K562 (cell line): ENCODE data around the gene KIF21A. TPM values are rescaled to one million over a fixed set of nuclear protein-coding genes. Genes with fewer than 3 reads are reported as not detected.

Experiments used
- ATAC-seq: fragments of 200-7000 bp; cut with Tn5 transposase; 3 replicates; pipeline ENCODE4 v1.9.1; 2020; ENCODE audit warnings: moderate library complexity
- BruUV-seq: library from RNA; stranded (reverse); fragments of 400-500 nt; replicated peaks from 2 replicates; lab custom pipeline; 2021; lab: Mats Ljungman, UMichigan
- CTCF ChIA-PET: fragments of 300-600 bp; formaldehyde crosslinking; extraction: SDS; loops from one replicate; lab custom pipeline; 2021; ENCODE audit warnings: low intra/inter-chr PET ratio; lab: Yijun Ruan, JAX
- POLR2A ChIA-PET: fragments of 300-600, 350-650 bp; sonication (Branson Sonifier 250); formaldehyde crosslinking; extraction: SDS; loops from one replicate; lab custom pipeline; 2021; ENCODE audit warnings: antibody characterized with exemption, inconsistent platforms; lab: Yijun Ruan, JAX
- DNase-seq, 4 experiments: peaks; one replicate each; pipeline versions ENCODE4 v3.0.0 to v3.0.0-alpha.2; 2011 to 2018; ENCODE audit warnings: low spot score in 3 of 4, mixed read lengths in 3 of 4; ENCODE audit errors: extremely low read depth in 1 of 4
- FAIRE-seq: peaks from 2 replicates; lab custom pipeline; 2011; peaks lifted over from hg19 to GRCh38; lab: Jason Lieb, UNC
- H2AFZ ChIP-seq: 2 replicates; pipeline ENCODE4 v1.6.0; 2011; ENCODE audit warnings: low read depth, low read length, control low read depth, inconsistent platforms
- H3K27ac ChIP-seq: fragments of 200-600 bp; 3 replicates; pipeline ENCODE4 v1.8.0; 2011; ENCODE audit warnings: low read depth, mild to moderate bottlenecking, control low read depth, inconsistent platforms, low read length, moderate library complexity, mixed read lengths; ENCODE audit errors: extremely low read depth
- H3K27me3 ChIP-seq, 2 experiments: fragments of 300-600 bp in 1 of 2; 2 replicates in 1 of 2; 3 replicates in 1 of 2; pipeline versions ENCODE4 v1.6.0 to v1.8.0; 2011; ENCODE audit warnings: inconsistent platforms in 2 of 2, low read length in 2 of 2, mild to moderate bottlenecking in 1 of 2, mixed read lengths in 1 of 2, moderate library complexity in 1 of 2; ENCODE audit not compliant: control insufficient read depth in 2 of 2, insufficient read depth in 2 of 2
- H3K36me3 ChIP-seq: fragments of 300-600 bp; 3 replicates; pipeline ENCODE4 v1.8.0; 2011; ENCODE audit warnings: mild to moderate bottlenecking, low read length, inconsistent platforms; ENCODE audit not compliant: control insufficient read depth, insufficient read depth
- H3K4me1 ChIP-seq, 2 experiments: fragments of 200-600 bp in 1 of 2; replicated peaks in 1 of 2; 2 replicates in 1 of 2; 3 replicates in 1 of 2; pipeline versions ENCODE4 v1.5.1 to v1.8.0; 2011; ENCODE audit warnings: inconsistent platforms in 2 of 2, low read length in 2 of 2, mild to moderate bottlenecking in 1 of 2, mixed read lengths in 1 of 2, moderate library complexity in 1 of 2; ENCODE audit not compliant: control insufficient read depth in 2 of 2, insufficient read depth in 2 of 2
- H3K4me2 ChIP-seq: 2 replicates; pipeline ENCODE4 v1.6.1; 2011; ENCODE audit warnings: low read length, control low read depth, inconsistent platforms, mixed read lengths; ENCODE audit not compliant: insufficient read depth
- H3K4me3 ChIP-seq: fragments of 200-600 bp; sonication (generic), shearing (Covaris generic); 2 replicates; pipeline ENCODE4 v1.5.1; 2016; ENCODE audit warnings: control low read depth, inconsistent platforms
- H3K79me2 ChIP-seq: fragments of 200-600 bp; 3 replicates; pipeline ENCODE4 v1.8.0; 2011; ENCODE audit warnings: low read length, inconsistent platforms; ENCODE audit not compliant: control insufficient read depth, insufficient read depth
- H3K9ac ChIP-seq, 2 experiments: 2 replicates each; pipeline versions ENCODE4 v1.6.0 to v1.6.1; 2011; ENCODE audit warnings: low read depth in 2 of 2, low read length in 2 of 2, control low read depth in 1 of 2, inconsistent platforms in 1 of 2, mild to moderate bottlenecking in 1 of 2, mixed read lengths in 1 of 2; ENCODE audit not compliant: insufficient read depth in 1 of 2
- H3K9me1 ChIP-seq: one replicate; pipeline ENCODE4 v1.6.0; 2011; ENCODE audit warnings: inconsistent platforms, mild to moderate bottlenecking, low read length, moderate library complexity; ENCODE audit not compliant: control insufficient read depth, insufficient read depth
- H3K9me3 ChIP-seq: replicated peaks from 2 replicates; pipeline ENCODE4 v1.5.1; 2011; ENCODE audit warnings: low read depth, low read length, inconsistent platforms; ENCODE audit not compliant: control insufficient read depth, insufficient read depth
- H4K20me1 ChIP-seq: replicated peaks from 2 replicates; pipeline ENCODE4 v1.6.1; 2011; ENCODE audit warnings: low read length, inconsistent platforms, mixed read lengths; ENCODE audit not compliant: control insufficient read depth, insufficient read depth
- HCFC1 ChIP-seq: IDR thresholded peaks from 2 replicates; pipeline ENCODE4 v1.6.1; 2012; ENCODE audit warnings: low read depth, low read length, improper control_type of control experiment
- POLR2AphosphoS5 ChIP-seq: IDR thresholded peaks from 2 replicates; pipeline ENCODE4 v1.6.1; 2011; ENCODE audit warnings: mild to moderate bottlenecking, low read depth, low read length, moderate library complexity; ENCODE audit not compliant: control insufficient read depth, insufficient read depth
- RAD21 ChIP-seq, 2 experiments: fragments of 250-450 bp in 1 of 2; fragments of 450-650 bp in 1 of 2; sonication (Bioruptor Pico) in 1 of 2; formaldehyde crosslinking in 1 of 2; IDR thresholded peaks in 1 of 2; conservative IDR thresholded peaks in 1 of 2; 2 replicates each; pipeline versions ENCODE4 v1.4.0 to v1.8.0; 2020 to 2022; ENCODE audit warnings: mild to moderate bottlenecking in 2 of 2, moderate library complexity in 1 of 2
- SAFB ChIP-seq: fragments of 200-400 bp; formaldehyde crosslinking; IDR thresholded peaks from 2 replicates; pipeline ENCODE4 v1.6.1; 2017; ENCODE audit warnings: low read depth, low read length, borderline replicate concordance
- TEAD1 ChIP-seq, 2 experiments: fragments of 450-650 bp in 1 of 2; sonication (generic) in 1 of 2; formaldehyde crosslinking; IDR thresholded peaks; 2 replicates each; pipeline versions ENCODE4 v1.4.0 to v1.8.0; 2020 to 2022; ENCODE audit warnings: mild to moderate bottlenecking in 2 of 2, missing genetic modification reagents in 1 of 2
- ZNF717 ChIP-seq: fragments of 250-450 bp; sonication (Bioruptor Pico); IDR thresholded peaks from 2 replicates; pipeline ENCODE4 v1.5.0; 2021
- WGBS: fragments of 100-300 bp; shearing (Covaris generic); methylation state at CpG from one replicate; pipeline ENCODE4 v1.1.6; 2016; ENCODE audit warnings: low coverage, mixed read lengths; ENCODE audit not compliant: insufficient coverage; ENCODE audit errors: missing lambda C conversion rate; 5-methylcytosine and 5-hydroxymethylcytosine counted together
- in situ Hi-C: fragments of 300-500 bp; cut with MboI; formaldehyde crosslinking; loops from 4 replicates; pipeline ENCODE4 v1.15.0; 2018; ENCODE audit warnings: inconsistent platforms, mixed read lengths
- intact Hi-C: fragments of 100-400 bp; cut with micrococcal nuclease; formaldehyde crosslinking; loops from 2 replicates; pipeline ENCODE4 v1.14.2; 2022
- polyA plus RNA-seq, 8 experiments: library from polyadenylated mRNA; depleted of rRNA in 4 of 8; stranded (reverse) in 5 of 8; unstranded in 3 of 8; fragments of >200 nt; fragmentation: Nextera tagmentation in 2 of 8; fragmentation: Illumina TruSeq in 1 of 8; extraction: Ambion mirVana in 2 of 8; extraction: Trizol in 1 of 8; gene quantifications; 2 replicates each; pipeline versions ENCODE4 v1.2.1 to v1.2.3, GENCODE V29; 2011 to 2014; ENCODE audit warnings: inconsistent platforms in 1 of 8, missing spikeins in 1 of 8
- total RNA-seq, 7 experiments: library from RNA; depleted of rRNA in 6 of 7; stranded (reverse); fragments of >200 nt in 6 of 7; fragmentation: Illumina TruSeq in 2 of 7; extraction: Trizol in 2 of 7; gene quantifications; 2 replicates each; pipeline versions ENCODE4 v1.2.1 to v1.2.3, GENCODE V29; 2011 to 2021; ENCODE audit warnings: low replicate concordance in 1 of 7
- TF ChIP-seq, protein P1 (sequence below): fragments of 450-650 bp; formaldehyde crosslinking; conservative IDR thresholded peaks from 2 replicates; pipeline ENCODE4 v1.4.0; 2022; ENCODE audit warnings: mild to moderate bottlenecking, missing genetic modification characterization
- TF ChIP-seq, protein P2 (sequence below): fragments of 250-450 bp; sonication (Bioruptor Pico); IDR thresholded peaks from 2 replicates; pipeline ENCODE4 v1.5.0; 2020; ENCODE audit warnings: mild to moderate bottlenecking, borderline replicate concordance

KIF21A gene
- total and polyA plus RNA-seq, 9 of the 15 experiments (the other 6 are each of a cell fraction or from before 2014, with no cell fraction given), result 17.7 to 45.0 (median 30.3) TPM

DNA sequence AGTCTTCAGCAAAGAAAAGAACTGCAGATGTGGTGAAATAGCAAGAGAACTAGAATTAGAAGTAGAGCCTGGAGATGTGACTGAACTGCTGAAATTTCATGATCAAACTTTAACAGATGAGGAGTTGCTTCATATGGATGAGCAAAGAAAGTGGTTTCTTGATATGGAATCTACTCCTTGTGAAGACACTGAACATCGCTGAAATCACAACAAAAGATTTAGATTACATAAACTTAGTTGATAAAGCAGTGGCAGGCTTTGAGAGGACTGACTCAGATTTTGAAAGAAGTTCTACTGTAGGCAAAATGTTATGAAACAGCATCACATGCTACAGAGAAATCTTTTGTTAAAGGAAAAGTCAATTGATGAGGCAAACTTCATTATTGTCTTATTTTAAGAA lies 175.0 kb downstream of the KIF21A start:
- TF ChIP-seq, protein P1, sequence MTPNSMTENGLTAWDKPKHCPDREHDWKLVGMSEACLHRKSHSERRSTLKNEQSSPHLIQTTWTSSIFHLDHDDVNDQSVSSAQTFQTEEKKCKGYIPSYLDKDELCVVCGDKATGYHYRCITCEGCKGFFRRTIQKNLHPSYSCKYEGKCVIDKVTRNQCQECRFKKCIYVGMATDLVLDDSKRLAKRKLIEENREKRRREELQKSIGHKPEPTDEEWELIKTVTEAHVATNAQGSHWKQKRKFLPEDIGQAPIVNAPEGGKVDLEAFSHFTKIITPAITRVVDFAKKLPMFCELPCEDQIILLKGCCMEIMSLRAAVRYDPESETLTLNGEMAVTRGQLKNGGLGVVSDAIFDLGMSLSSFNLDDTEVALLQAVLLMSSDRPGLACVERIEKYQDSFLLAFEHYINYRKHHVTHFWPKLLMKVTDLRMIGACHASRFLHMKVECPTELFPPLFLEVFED, result no peak
- TF ChIP-seq, protein P2, sequence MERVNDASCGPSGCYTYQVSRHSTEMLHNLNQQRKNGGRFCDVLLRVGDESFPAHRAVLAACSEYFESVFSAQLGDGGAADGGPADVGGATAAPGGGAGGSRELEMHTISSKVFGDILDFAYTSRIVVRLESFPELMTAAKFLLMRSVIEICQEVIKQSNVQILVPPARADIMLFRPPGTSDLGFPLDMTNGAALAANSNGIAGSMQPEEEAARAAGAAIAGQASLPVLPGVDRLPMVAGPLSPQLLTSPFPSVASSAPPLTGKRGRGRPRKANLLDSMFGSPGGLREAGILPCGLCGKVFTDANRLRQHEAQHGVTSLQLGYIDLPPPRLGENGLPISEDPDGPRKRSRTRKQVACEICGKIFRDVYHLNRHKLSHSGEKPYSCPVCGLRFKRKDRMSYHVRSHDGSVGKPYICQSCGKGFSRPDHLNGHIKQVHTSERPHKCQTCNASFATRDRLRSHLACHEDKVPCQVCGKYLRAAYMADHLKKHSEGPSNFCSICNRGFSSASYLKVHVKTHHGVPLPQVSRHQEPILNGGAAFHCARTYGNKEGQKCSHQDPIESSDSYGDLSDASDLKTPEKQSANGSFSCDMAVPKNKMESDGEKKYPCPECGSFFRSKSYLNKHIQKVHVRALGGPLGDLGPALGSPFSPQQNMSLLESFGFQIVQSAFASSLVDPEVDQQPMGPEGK (CRISPR knock-in tag), result no peak
- TF ChIP-seq ZNF717 (CRISPR knock-in tag), result no peak
- TF ChIP-seq SAFB, result no peak
- TF ChIP-seq POLR2AphosphoS5, result no peak
- TF ChIP-seq HCFC1, result no peak
- no peak for TF ChIP-seq RAD21 (CRISPR knock-in tag; conservative IDR thresholded peaks at IDR 0.05 in 1 of 2, IDR thresholded peaks at IDR 0.05 in 1 of 2)
- no peak for TF ChIP-seq TEAD1 (CRISPR knock-in tag; IDR thresholded peaks at IDR 0.05)
- no peak overlapping the region for H3K4me3 ChIP-seq
- H3K27me3 ChIP-seq, result no peaks in the 10 kb centered on the region; a peak in 1 of 5 replicates
- no peak overlapping the region for H3K4me2 ChIP-seq
- no TSS peak for BruUV-seq
- H2AFZ ChIP-seq, result no peak overlapping the region
- no peaks in the 10 kb centered on the region for H3K9me1 ChIP-seq
- no peak for DNase-seq
- no peaks in the 10 kb centered on the region for H3K9me3 ChIP-seq
- H4K20me1 ChIP-seq, result no peaks in the 10 kb centered on the region
- in situ Hi-C loops (loop anchor here (25.0 kb wide), 1 partner anchor 931 kb away; no protein-coding TSS in a partner anchor), intact Hi-C loops (loop anchor here (10.0 kb wide), 1 partner anchor 73 kb away; no protein-coding TSS in a partner anchor)
- POLR2A ChIA-PET, result no interaction called here
- WGBS, result 0% methylated on average over 1 of the region's 1 CpG
- ATAC-seq, result no peak
- no peaks in the 10 kb centered on the region for H3K36me3 ChIP-seq
- H3K9ac ChIP-seq, result no peak overlapping the region
- CTCF ChIA-PET, result no interaction called here
- no peaks in the 10 kb centered on the region for H3K79me2 ChIP-seq
- FAIRE-seq, result no peak
- H3K4me1 ChIP-seq, result no peaks in the 10 kb centered on the region
- H3K27ac ChIP-seq, result no peak overlapping the region
